Measurements from ENCODE around the gene TTLL13. TPM values are rescaled to one million over a fixed set of nuclear protein-coding genes. Genes with fewer than 3 reads are reported as not detected.

The TTLL13 gene
- total RNA-seq, 4 donors from 2014 or later, result not detected

DNA sequence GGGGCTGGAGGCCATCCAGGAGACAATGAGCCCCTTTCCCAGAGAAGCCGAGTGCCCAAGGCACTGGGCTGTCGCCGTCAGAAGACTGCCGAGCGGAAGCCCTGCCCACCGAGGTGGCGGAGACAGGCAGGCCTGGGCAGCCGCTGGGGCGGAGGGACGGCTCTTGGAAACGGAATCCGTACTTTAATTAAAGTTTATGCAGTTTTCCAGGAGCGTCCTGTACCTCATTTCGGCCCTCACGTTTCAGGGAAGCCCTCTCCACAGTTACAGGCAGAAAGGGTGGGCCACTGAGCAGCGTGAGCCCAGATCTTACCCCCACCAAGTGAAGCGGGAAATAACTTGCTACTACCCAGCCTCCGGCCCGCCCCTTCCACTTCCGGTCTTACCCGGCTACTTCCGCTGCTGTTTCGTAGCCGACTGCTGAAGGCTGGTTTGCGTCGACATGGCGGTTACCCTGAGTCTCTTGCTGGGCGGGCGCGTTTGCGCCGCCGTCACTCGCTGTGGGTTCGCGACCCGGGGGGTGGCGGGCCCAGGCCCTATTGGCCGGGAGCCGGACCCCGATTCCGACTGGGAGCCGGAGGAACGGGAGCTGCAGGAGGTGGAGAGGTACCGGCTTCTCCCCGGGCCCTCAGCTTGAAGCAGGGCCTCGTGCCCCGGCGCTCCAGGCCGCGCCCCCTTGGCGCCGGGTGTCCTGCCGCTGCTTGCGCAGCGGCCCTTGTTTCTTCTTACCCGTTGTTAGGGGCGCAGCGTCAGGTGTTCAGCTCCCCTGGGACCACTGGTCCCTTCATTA is 16.1 kb downstream of the TTLL13 start, which contains the start of gene NGRN:
NGRN (plus strand) TSS at position 402 of the 790 bp plus-strand sequence; CDS start at position 443, 41 bp downstream.
- H3K4me1 ChIP-seq, result peaks cover 3 to 45% (median 11%) of the 10 kb centered on the region in 4 donors
- peaks cover 0 to 2% (median 0%) of the 10 kb centered on the region in 3 donors for H3K36me3 ChIP-seq
- peak; percentile 94 to 98 (median 95) for DNase-seq
- TF ChIP-seq POLR2A (IDR thresholded peaks at IDR 0.05), result peak; percentile 87 to 92
- TF ChIP-seq, protein P1, sequence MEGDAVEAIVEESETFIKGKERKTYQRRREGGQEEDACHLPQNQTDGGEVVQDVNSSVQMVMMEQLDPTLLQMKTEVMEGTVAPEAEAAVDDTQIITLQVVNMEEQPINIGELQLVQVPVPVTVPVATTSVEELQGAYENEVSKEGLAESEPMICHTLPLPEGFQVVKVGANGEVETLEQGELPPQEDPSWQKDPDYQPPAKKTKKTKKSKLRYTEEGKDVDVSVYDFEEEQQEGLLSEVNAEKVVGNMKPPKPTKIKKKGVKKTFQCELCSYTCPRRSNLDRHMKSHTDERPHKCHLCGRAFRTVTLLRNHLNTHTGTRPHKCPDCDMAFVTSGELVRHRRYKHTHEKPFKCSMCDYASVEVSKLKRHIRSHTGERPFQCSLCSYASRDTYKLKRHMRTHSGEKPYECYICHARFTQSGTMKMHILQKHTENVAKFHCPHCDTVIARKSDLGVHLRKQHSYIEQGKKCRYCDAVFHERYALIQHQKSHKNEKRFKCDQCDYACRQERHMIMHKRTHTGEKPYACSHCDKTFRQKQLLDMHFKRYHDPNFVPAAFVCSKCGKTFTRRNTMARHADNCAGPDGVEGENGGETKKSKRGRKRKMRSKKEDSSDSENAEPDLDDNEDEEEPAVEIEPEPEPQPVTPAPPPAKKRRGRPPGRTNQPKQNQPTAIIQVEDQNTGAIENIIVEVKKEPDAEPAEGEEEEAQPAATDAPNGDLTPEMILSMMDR (IDR thresholded peaks at IDR 0.05), result peak in 1 of 6 experiments; percentile 5
- no peaks in the 10 kb centered on the region for H3K9me3 ChIP-seq
- H3K27ac ChIP-seq, result peak within 1 kb of the TSS; percentile 93 to 98 (median 96)
- H3K27me3 ChIP-seq, result no peaks in the 10 kb centered on the region
- peak within 1 kb of the TSS; percentile 53 to 87 (median 78) for H3K4me3 ChIP-seq

DNA sequence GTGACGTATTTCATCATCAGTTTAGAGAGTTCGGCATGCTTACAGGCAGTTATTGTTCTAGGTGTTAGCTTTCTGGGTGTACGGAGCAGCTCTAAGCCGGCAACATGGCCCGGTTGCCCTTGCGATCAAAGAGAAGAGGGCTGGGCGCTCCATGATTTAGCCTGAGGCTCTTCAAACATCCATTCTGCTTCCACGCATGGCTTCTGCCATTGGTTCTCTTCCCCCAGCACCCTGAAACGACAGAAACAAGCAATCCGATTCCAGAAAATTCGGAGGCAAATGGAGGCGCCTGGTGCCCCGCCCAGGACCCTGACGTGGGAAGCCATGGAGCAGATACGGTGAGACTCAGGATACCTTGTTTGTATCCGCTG is 16.7 kb downstream of the TTLL13 start:
- no peak for TF ChIP-seq POLR2A (IDR thresholded peaks at IDR 0.05)
- TF ChIP-seq, protein P1 (IDR thresholded peaks at IDR 0.05), result no peak
- Histone ChIP-seq H3K27ac (peak overlapping the region; percentile 93 to 98 (median 96)), H3K9me3 (no peaks in the 10 kb centered on the region), H3K4me1 (peaks cover 3 to 45% (median 11%) of the 10 kb centered on the region in 4 donors), H3K36me3 (peaks cover 0 to 7% (median 0%) of the 10 kb centered on the region in 3 donors), H3K4me3 (peak overlapping the region; percentile 53 to 87 (median 78)), H3K27me3 (no peaks in the 10 kb centered on the region)
- DNase-seq, result peak in 2 of 3 donors; percentile 52 to 54

DNA sequence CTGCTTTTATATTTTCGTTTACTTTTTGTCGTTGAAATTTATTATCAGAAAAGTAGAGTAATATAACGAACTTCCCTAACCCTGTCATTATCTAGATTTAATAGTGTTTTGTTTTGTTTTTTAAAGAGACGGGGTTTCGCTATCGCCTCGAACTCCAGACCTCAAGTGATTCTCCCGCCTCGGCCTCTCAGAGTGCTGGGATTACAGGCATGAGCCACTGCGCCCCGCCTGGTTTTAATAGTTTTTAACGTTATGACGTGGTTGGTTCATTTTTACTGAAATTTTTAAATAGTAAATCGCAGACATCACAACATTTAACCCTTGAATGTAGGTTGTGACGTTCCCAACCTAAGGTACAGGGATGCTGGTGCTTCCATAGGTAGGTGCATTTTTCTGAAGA is 17.1 kb downstream of the TTLL13 start:
- TF ChIP-seq, protein P1 (IDR thresholded peaks at IDR 0.05), result no peak
- no peak for TF ChIP-seq POLR2A (IDR thresholded peaks at IDR 0.05)
- H3K27ac ChIP-seq, result peak overlapping the region; percentile 93 to 98 (median 96)
- H3K4me3 ChIP-seq, result peak overlapping the region; percentile 53 to 87 (median 78)
- H3K9me3 ChIP-seq, result no peaks in the 10 kb centered on the region
- DNase-seq, result no peak
- H3K4me1 ChIP-seq, result peaks cover 3 to 45% (median 11%) of the 10 kb centered on the region in 4 donors
- H3K27me3 ChIP-seq, result no peaks in the 10 kb centered on the region
- H3K36me3 ChIP-seq, result peaks cover 0 to 12% (median 0%) of the 10 kb centered on the region in 3 donors

DNA sequence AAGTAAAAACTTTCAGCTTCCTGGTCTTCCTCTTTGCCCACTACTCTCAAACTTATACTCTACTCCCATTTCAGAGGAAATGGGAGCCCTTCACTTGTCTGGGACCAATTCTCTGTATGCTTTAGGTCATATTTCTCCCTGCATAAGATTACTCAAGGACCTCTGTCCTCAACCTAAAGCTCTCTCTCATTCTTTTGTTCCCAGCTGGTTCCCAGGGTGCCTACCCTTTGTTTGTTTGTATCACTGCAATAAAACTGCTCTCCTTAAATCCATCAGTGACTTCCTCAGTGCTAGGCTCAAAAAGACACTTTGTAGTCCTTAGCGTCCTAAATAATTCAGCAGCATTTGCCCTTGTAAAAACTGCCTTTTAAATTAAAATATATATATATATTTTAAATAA is 19.1 kb downstream of the TTLL13 start:
- H3K9me3 ChIP-seq, result no peaks in the 10 kb centered on the region
- no peak for DNase-seq
- peaks cover 3 to 32% (median 11%) of the 10 kb centered on the region in 4 donors for H3K4me1 ChIP-seq
- peak overlapping the region in 1 of 4 donors; percentile 77 for H3K4me3 ChIP-seq
- TF ChIP-seq, protein P1 (IDR thresholded peaks at IDR 0.05), result no peak
- TF ChIP-seq POLR2A (IDR thresholded peaks at IDR 0.05), result no peak
- no peak overlapping the region for H3K27ac ChIP-seq
- H3K36me3 ChIP-seq, result peaks cover 0 to 30% (median 0%) of the 10 kb centered on the region in 3 donors
- H3K27me3 ChIP-seq, result no peaks in the 10 kb centered on the region

DNA sequence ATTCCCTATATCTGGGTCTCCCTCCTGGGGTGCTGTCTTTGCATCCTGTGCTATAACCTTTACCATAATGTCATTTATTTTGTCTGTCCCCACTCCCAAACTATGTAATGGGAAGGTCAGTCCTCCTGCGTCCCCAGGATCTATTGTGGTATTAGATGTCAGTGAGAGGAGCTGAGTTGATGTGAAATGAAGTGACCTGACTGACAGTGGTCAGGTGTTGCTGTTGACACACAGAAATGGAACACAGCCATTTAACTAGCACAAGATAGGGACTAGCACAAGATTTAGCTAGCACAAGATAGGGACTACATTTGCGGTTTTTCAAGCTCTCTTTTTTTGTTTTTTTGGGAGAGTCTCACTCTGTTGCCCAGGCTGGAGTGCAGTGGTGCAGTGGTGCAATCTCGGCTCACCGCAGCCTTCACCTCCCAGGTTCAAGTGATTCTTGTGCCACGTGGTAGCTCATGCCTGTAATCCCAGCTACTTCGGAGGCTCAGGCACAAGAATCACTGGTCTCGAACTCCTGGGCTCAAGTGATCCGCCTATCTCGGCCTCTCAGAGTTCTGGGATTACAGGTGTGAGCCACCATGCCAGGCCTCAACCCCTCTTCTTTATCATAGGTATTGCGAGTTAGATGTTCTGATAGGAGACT is 21.3 kb downstream of the TTLL13 start:
- TF ChIP-seq, protein P1 (IDR thresholded peaks at IDR 0.05), result no peak
- no peak for TF ChIP-seq POLR2A (IDR thresholded peaks at IDR 0.05)
- Histone ChIP-seq H3K9me3 (no peaks in the 10 kb centered on the region), H3K36me3 (peaks cover 0 to 43% (median 0%) of the 10 kb centered on the region in 3 donors), H3K4me3 (no peak overlapping the region), H3K27ac (no peak overlapping the region), H3K4me1 (peaks cover 0 to 19% (median 10%) of the 10 kb centered on the region in 4 donors), H3K27me3 (no peaks in the 10 kb centered on the region)
- no peak for DNase-seq
